Measurements from ENCODE around the gene RPS21.

RPS21 gene

GRCh38 chr20:62381202-62381797, 5.6 kb upstream of the RPS21 start:
- peak; percentile 73 to 87 (median 82) for DNase-seq

GRCh38 chr20:62381842-62382241, 5.1 kb upstream of the RPS21 start:
- no peak for DNase-seq

GRCh38 chr20:62382306-62383198, 4.4 kb upstream of the RPS21 start:
- DNase-seq = peak; percentile 75 to 84 (median 77)

- peak in 1 of 3 donors; percentile 35 for DNase-seq
These were observed 463 bp downstream of the RPS21 start for GRCh38 chr20:62387219-62387913.

- no peak for DNase-seq
These were observed 1.2 kb downstream of the RPS21 start for GRCh38 chr20:62387933-62388635.

GRCh38 chr20:62388839-62389600, 2.1 kb downstream of the RPS21 start:
- DNase-seq = no peak

GRCh38 chr20:62389601-62390087, 2.7 kb downstream of the RPS21 start:
- DNase-seq = no peak

- DNase-seq = no peak
These were observed 3.6 kb downstream of the RPS21 start for GRCh38 chr20:62390317-62391164.

- DNase-seq = no peak
These were observed 4.5 kb downstream of the RPS21 start for GRCh38 chr20:62391165-62392076.

- no peak for DNase-seq
These were observed 5.1 kb downstream of the RPS21 start for GRCh38 chr20:62392077-62392418.

- no peak for DNase-seq
These were observed 5.9 kb downstream of the RPS21 start for GRCh38 chr20:62392621-62393334.

GRCh38 chr20:62393335-62393665, 6.4 kb downstream of the RPS21 start:
- DNase-seq = no peak

- DNase-seq = no peak
These were observed 6.9 kb downstream of the RPS21 start for GRCh38 chr20:62393830-62394229.

GRCh38 chr20:62394248-62395245, 7.6 kb downstream of the RPS21 start:
- no peak for DNase-seq

- no peak for DNase-seq
These were observed 8.7 kb downstream of the RPS21 start for GRCh38 chr20:62395311-62396242.

- no peak for DNase-seq
These were observed 9.7 kb downstream of the RPS21 start for GRCh38 chr20:62396367-62397239.
